ENCODE results near the gene CMPK2.
A peak's percentile ranks its signal among the peaks of the same experiment; 100 is the strongest.
"Not testable (repeated sequence)": the region's sequence is repeated elsewhere in the genome, so short reads cannot be mapped to it uniquely, and the experiment has no call there.

The CMPK2 gene

DNA sequence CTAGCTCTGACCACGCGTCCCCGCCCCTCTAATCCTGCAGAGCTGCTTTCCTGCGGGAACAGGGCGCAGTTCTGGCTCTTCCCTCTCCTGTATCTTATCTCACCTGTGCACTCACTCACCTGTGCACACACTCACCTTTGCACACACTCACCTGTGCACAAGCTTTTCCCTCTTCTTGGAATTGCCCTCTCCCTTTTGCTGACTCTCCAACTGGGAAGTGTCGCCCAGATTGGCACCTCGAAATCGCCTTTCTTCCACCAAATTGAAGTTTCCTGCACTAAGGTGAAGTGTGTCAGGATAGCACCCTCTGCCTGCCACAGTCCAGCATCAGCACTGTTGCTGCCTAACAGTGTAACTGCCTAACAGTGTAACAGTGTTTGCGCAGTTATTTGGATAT is 566 bp upstream of the CMPK2 start:
- TF ChIP-seq, protein P1, sequence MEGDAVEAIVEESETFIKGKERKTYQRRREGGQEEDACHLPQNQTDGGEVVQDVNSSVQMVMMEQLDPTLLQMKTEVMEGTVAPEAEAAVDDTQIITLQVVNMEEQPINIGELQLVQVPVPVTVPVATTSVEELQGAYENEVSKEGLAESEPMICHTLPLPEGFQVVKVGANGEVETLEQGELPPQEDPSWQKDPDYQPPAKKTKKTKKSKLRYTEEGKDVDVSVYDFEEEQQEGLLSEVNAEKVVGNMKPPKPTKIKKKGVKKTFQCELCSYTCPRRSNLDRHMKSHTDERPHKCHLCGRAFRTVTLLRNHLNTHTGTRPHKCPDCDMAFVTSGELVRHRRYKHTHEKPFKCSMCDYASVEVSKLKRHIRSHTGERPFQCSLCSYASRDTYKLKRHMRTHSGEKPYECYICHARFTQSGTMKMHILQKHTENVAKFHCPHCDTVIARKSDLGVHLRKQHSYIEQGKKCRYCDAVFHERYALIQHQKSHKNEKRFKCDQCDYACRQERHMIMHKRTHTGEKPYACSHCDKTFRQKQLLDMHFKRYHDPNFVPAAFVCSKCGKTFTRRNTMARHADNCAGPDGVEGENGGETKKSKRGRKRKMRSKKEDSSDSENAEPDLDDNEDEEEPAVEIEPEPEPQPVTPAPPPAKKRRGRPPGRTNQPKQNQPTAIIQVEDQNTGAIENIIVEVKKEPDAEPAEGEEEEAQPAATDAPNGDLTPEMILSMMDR (IDR thresholded peaks at IDR 0.05; ENCODE audit: low read length, missing control alignments): peak; percentile 49
- peak; percentile 40 for DNase-seq (ENCODE audit: low read depth)

DNA sequence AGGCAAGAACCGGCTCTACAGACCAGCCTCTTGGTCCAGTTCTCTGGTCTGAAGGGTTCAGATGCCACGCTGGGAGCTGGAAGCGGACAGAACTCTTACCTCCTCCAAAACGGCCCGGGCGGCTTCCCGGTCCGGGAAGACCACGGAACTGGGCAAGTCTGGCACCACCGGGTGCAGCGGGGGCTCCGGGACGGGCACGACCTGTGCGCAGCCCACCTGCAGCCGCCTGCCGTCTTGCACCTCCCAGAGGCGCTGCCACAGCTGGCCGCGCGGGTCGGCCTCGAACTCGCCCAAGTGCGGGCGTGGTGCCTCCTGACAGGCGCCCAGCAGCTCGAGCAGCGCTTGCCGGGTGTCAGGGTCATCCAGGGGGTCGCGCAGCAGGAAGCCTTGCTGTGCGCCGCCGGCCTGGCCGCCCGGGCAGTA is 773 bp downstream of the CMPK2 start:
- TF ChIP-seq, protein P1 (IDR thresholded peaks at IDR 0.05; ENCODE audit: low read length, missing control alignments): no peak
- peak; percentile 11 for DNase-seq (ENCODE audit: low read depth)
- peak overlapping the region; percentile 60 for H3K4me3 ChIP-seq (replicated peaks; ENCODE audit: low read depth, low read length)

More for the DNA sequence above, 566 bp upstream of the CMPK2 start:
- H3K4me3 ChIP-seq (replicated peaks; ENCODE audit: low read depth, low read length): peak overlapping the region; percentile 60

DNA sequence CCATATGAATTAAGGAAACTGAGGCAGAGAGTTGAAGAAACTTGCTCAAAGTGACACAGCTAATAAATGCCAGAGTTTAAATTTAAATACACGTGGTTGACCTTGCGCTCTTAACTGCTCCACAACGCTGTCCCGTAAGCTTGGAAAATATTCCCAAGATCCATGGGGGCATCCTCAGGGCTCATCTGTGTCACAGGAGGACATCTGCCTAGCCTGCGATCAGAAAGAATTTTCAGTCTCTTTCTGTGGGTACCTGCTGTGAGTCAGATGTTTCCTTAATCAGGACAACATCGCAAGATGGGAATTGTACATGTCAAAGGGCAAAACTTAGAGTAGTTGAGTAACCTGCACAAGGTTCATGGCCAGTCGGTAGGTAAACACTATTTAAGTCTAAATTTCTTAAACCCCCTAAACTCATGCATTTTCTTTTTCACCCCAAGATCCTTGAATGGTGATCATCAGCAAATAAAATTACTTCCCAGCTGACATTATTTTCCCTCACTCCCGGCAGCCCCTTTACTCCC is 1.4 kb downstream of the CMPK2 start:
- DNase-seq (ENCODE audit: low read depth): no peak
- TF ChIP-seq, protein P1 (IDR thresholded peaks at IDR 0.05; ENCODE audit: low read length, missing control alignments): no peak
- H3K4me3 ChIP-seq (replicated peaks; ENCODE audit: low read depth, low read length): no peak overlapping the region

DNA sequence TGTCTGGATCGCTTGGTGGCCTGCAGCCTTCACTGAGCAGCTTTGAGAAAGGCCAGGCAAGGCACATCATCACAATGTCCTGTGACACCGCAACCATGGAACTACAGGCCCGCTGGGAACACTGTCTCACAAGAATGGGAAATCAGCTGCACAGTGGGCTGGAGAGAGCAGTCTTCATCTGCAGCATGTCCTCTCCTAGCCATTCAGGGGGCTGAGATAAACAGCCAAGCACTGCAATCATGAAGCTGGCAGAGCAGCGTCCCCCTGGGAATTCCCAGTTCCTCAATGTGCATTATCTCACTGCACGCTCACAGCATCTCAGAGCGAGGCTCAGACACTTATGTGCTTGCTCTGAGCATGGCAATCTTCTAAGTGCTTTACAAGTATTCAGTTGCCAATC is 1.9 kb downstream of the CMPK2 start:
- no peak for DNase-seq (ENCODE audit: low read depth)
- no peak overlapping the region for H3K4me3 ChIP-seq (replicated peaks; ENCODE audit: low read depth, low read length)
- TF ChIP-seq, protein P1 (IDR thresholded peaks at IDR 0.05; ENCODE audit: low read length, missing control alignments): no peak

DNA sequence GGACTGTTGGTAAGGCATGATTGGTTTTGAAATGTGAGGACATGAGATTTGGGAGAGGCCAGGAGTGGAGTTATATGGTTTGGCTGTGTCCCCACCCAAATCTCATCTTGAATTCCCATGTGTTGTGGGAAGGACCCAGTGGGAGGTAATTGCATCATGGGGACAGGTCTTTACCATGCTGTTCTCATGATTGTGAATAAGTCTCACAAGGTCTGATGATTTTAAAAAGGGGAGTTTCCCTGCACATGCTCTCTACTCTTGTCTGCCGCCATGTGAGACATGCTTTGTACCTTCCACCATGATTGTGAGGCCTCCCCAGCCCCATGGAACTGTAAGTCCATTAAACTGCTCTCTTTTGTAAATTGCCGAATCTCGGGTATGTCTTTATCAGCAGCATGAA is 5.4 kb downstream of the CMPK2 start:
- H3K4me3 ChIP-seq (replicated peaks; ENCODE audit: low read depth, low read length): no peak overlapping the region
- no peak for DNase-seq (ENCODE audit: low read depth)
- TF ChIP-seq, protein P1 (IDR thresholded peaks at IDR 0.05; ENCODE audit: low read length, missing control alignments): no peak

DNA sequence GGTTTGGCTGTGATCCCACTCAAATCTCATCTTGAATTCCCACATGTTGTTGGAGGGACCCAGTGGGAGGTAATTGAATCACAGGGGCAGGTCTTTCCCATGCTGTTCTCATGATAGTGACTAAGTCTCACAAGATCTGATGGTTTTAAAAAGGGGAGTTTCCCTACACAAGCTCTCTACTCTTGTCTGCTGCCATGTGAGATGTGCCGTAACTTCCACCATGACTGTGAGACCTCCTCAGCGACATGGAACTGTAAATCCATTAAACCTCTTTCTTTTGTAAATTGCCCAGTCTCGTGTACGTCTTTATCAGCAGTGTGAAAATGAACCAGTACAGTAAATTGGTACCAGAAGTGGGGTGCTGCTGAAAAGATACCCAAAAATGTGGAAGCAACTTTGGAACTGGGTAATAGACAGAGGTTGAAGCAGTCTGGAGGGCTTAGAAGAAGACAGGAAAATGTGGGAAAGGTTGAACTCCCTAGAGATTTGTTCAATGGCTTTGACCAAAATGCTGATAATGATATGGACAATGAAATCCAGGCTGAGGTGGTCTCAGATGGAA is 7.2 kb downstream of the CMPK2 start:
- DNase-seq (ENCODE audit: low read depth); H3K4me3 ChIP-seq (replicated peaks; ENCODE audit: low read depth, low read length): not testable (repeated sequence)

DNA sequence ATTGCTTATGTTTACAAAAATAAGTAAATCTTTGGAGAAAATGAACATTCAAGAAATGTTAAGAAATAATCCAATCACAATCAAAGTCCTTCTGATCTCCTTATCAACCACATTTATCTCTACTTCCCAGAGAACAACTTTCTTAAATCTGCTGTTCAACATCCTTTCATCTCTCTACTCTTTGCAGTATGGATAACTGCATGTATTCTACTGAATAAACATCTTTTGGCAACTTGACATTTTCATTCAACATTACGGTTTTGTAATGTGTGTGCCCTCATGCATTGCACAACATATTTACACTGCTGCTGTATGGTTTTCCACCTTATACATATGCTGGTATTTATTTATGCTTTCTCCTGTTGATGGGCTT is 9.2 kb downstream of the CMPK2 start:
- H3K4me3 ChIP-seq (replicated peaks; ENCODE audit: low read depth, low read length): no peak overlapping the region
- DNase-seq (ENCODE audit: low read depth): no peak
- TF ChIP-seq, protein P1 (IDR thresholded peaks at IDR 0.05; ENCODE audit: low read length, missing control alignments): no peak
